IPS DF 6.9 (cell line): Measurements from ENCODE around the gene ZDHHC8.

ENCODE experiments used
- DNase-seq: peaks from one replicate; pipeline ENCODE4 v3.0.0-alpha.2; 2013; ENCODE audit warnings: low read depth, low spot score
- H3K27ac ChIP-seq: one replicate; pipeline ENCODE4 v1.5.1; 2013; ENCODE audit warnings: low read length, control low read depth
- H3K27me3 ChIP-seq: 2 replicates; pipeline ENCODE4 v1.6.1; 2013; ENCODE audit warnings: mild to moderate bottlenecking, low read length; ENCODE audit not compliant: control insufficient read depth, insufficient read depth
- H3K36me3 ChIP-seq: 2 replicates; pipeline ENCODE4 v1.6.1; 2013; ENCODE audit warnings: low read length; ENCODE audit not compliant: control insufficient read depth, insufficient read depth
- H3K4me1 ChIP-seq: 2 replicates; pipeline ENCODE4 v1.6.1; 2013; ENCODE audit warnings: low read length; ENCODE audit not compliant: control insufficient read depth, insufficient read depth
- H3K4me3 ChIP-seq: 2 replicates; pipeline ENCODE4 v1.5.1; 2013; ENCODE audit warnings: mild to moderate bottlenecking, low read length
- H3K9me3 ChIP-seq: 2 replicates; pipeline ENCODE4 v1.6.1; 2013; ENCODE audit warnings: low read length, inconsistent platforms; ENCODE audit not compliant: control insufficient read depth, insufficient read depth
- WGBS: extraction: QIAGEN DNeasy Blood & Tissue Kit; methylation state at CpG from one replicate; pipeline ENCODE4 v1.1.7; 2013; ENCODE audit warnings: mixed read lengths, missing lambda C conversion rate; ENCODE audit not compliant: insufficient read length, insufficient coverage; 5-methylcytosine and 5-hydroxymethylcytosine counted together

The ZDHHC8 gene

DNA sequence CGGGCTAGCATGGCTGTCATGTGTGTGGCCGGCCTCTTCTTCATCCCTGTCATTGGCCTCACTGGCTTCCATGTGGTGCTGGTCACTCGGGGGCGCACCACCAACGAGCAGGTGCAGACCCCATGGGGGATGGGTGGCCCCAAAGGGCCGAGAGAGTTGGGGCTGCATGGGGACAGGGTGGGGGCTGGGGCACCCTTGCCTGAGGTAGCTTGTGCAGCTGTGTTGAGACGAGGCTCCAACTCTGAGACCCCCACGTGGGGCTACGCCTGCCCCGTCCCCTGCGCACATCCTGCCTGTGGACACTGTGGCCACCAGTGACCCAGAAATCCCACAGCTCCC, 8.5 kb downstream of the ZDHHC8 start:
- Histone ChIP-seq H3K4me1 (no peaks in the 10 kb centered on the region), H3K4me3 (no peak overlapping the region), H3K9me3 (no peaks in the 10 kb centered on the region), H3K27ac (no peak overlapping the region), H3K27me3 (no peaks in the 10 kb centered on the region), H3K36me3 (peaks cover 11% of the 10 kb centered on the region)
- DNase-seq, result no peak
- WGBS, result no CpG with 5 or more reads among the region's 11 CpGs

DNA sequence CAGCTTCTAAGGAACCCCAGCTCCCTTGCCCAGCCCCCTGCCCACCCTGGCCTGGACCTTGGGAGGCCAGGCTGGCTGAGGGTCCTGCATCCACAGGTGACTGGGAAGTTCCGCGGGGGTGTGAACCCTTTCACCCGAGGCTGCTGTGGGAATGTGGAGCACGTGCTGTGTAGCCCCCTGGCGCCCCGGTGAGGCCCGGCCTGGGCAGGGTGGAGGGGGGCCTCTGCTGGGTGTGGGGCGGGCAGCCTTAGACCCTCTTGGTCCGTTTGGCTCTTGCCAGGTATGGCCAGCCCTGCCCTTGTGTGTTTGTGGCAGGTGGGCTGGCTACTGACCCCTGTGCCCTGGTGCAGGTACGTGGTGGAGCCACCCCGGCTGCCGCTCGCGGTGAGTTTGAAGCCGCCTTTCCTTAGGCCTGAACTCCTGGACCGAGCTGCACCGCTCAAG, 8.9 kb downstream of the ZDHHC8 start:
- no CpG with 5 or more reads among the region's 17 CpGs for WGBS

DNA sequence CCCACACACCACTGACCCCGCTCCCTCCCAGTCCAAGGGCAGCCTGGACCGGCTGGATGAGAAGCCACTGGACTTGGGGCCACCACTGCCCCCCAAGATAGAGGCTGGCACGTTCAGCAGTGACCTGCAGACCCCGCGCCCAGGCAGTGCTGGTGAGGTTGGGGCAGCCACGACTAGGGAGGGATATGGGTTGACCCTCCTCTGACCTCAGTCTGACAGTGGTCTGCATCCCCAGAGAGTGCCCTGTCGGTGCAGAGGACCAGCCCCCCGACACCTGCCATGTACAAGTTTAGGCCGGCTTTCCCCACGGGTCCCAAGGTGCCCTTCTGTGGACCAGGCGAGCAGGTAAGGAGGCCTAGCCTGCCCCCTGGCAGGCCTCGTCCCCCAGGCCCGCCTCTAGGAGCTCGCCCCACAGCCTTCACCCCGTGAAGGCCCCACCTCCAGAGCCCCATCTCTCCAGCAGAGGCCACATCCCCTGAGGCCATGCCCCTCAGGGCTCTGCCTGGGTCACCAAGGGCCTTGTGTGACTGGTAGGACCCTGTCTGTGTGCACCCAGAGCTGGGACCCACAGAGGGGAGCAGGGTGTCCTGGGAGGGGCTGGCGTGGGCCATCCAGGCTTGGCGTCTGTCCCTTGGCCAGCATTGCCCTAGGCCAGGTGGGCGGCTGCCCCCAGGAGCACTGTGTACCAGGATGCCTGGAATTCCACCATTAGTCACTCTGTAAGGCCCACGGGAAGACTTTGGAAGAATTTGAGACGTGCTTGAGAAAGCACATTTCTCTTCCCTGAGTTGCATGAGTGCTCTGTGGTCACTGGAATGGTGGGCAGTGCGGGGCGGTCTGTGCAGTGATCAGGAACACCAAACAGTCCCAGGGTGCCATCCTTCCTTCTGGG, 9.8 kb downstream of the ZDHHC8 start:
- Histone ChIP-seq H3K4me3 (no peak overlapping the region), H3K27ac (no peak overlapping the region), H3K4me1 (no peaks in the 10 kb centered on the region), H3K9me3 (no peaks in the 10 kb centered on the region), H3K36me3 (peaks cover 11% of the 10 kb centered on the region), H3K27me3 (no peaks in the 10 kb centered on the region)
- whole genome bisulfite sequencing, result no CpG with 5 or more reads among the region's 22 CpGs
- DNase-seq, result no peak

More for the DNA sequence above, 8.9 kb downstream of the ZDHHC8 start:
- H3K4me1 ChIP-seq, result no peaks in the 10 kb centered on the region
- H3K9me3 ChIP-seq, result no peaks in the 10 kb centered on the region
- no peak for DNase-seq
- H3K27ac ChIP-seq, result no peak overlapping the region
- peaks cover 11% of the 10 kb centered on the region for H3K36me3 ChIP-seq
- no peaks in the 10 kb centered on the region for H3K27me3 ChIP-seq
- H3K4me3 ChIP-seq, result no peak overlapping the region

DNA sequence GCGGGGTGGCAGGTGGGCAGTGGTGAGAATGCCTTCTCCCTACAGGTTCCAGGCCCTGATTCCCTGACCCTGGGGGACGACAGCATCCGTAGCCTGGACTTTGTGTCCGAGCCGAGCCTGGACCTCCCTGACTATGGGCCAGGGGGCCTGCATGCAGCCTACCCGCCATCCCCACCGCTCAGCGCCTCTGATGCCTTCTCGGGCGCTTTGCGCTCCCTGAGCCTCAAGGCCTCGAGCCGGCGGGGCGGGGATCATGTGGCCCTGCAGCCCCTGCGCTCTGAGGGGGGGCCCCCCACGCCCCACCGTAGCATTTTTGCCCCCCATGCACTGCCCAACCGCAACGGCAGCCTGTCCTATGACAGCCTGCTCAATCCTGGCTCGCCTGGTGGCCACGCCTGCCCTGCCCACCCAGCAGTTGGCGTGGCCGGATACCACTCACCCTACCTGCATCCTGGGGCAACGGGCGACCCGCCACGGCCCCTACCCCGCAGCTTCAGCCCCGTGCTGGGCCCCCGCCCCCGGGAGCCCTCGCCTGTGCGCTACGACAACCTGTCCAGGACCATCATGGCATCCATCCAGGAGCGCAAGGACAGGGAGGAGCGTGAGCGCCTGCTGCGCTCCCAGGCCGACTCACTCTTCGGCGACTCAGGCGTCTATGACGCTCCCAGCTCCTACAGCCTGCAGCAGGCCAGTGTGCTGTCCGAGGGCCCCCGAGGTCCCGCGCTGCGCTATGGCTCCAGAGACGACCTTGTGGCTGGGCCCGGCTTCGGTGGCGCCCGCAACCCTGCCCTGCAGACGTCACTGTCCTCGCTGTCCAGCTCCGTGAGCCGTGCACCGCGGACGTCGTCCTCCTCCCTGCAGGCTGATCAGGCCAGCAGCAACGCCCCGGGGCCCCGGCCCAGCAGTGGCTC, 11.4 kb downstream of the ZDHHC8 start:
- H3K27ac ChIP-seq, result no peak overlapping the region
- WGBS, result no CpG with 5 or more reads among the region's 65 CpGs

DNA sequence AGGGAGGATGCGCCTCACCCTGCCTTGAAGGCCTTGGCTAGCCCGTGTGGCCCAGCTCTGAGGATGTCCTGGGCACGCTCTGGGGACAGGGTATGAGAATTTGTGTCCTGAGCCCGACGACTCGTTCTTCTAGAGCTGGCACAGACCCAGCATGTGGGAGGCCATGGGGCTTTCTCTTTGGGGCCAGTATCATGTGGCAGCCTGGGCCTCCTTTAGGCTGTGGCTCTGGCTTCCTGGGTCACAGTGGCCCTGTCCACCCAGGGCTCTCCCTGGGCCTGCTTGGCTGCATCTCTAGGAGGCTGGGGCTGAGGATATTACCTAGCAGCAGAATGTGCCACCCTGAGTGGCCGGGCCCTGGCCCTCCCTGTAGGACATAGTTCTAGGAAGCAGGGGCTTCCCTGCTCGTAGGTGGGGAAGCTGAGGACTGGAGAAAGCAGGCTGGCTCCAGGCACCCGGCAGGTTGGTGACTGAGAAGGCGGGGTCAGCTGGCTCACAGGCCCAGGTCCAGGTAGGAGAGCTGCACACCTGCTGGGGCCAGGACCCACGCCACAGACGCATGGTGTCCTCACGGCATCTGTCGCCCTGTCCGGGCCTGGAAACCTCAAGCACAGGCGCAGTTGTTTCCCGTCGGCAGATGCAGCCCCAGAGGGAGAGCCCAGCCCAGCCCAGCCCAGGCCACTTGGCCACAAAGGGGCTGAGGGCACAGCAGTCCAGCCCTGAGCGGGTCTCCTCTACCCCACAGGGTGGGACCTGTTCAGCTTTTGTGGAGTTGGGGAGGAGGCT, 12.5 kb downstream of the ZDHHC8 start:
- no peak for DNase-seq
- no peaks in the 10 kb centered on the region; the same call in 1 of the 2 replicates for H3K4me1 ChIP-seq
- H3K27me3 ChIP-seq, result no peaks in the 10 kb centered on the region
- no peak overlapping the region for H3K4me3 ChIP-seq
- H3K27ac ChIP-seq, result no peak overlapping the region
- peaks cover 11% of the 10 kb centered on the region for H3K36me3 ChIP-seq
- WGBS, result no CpG with 5 or more reads among the region's 19 CpGs
- H3K9me3 ChIP-seq, result no peaks in the 10 kb centered on the region

More for the DNA sequence above, 11.4 kb downstream of the ZDHHC8 start:
- Histone ChIP-seq H3K4me3 (no peak overlapping the region), H3K27me3 (no peaks in the 10 kb centered on the region), H3K36me3 (peaks cover 11% of the 10 kb centered on the region), H3K4me1 (no peaks in the 10 kb centered on the region; the same call in 1 of the 2 replicates), H3K9me3 (no peaks in the 10 kb centered on the region)
- DNase-seq, result no peak

DNA sequence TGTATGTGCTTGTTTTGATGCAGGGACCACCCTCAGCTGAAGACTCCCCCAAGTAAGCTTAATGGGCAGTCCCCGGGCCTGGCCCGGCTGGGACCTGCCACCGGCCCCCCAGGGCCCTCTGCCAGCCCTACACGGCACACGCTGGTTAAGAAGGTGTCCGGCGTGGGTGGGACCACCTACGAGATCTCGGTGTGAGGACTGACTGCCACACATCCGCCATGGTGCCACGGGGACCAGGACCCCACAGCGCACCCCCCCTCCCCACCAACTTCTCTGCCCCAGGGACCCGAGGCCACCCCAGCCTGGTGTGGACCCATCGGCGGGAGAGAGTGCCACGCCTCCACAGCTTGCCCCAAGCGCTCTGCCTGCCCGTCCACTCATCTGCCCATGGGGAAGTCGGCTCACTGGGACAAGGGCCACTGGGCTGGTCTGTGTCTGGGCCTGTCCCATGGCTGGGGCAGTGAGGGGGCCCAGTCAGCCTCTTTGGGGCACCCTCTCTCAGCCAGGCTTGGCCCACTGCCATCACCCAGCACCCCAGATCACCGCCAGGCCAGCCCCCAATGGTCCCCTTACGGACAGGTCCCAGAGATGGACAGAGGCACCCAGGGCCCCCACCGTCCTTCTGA, 13.7 kb downstream of the ZDHHC8 start:
- no peak for DNase-seq
- H3K9me3 ChIP-seq, result no peaks in the 10 kb centered on the region
- WGBS, result no CpG with 5 or more reads among the region's 22 CpGs
- no peak overlapping the region for H3K27ac ChIP-seq
- H3K36me3 ChIP-seq, result peaks cover 6% of the 10 kb centered on the region; the same call in 1 of the 2 replicates
- H3K4me1 ChIP-seq, result no peaks in the 10 kb centered on the region; the same call in 1 of the 2 replicates
- H3K4me3 ChIP-seq, result no peak overlapping the region
- H3K27me3 ChIP-seq, result no peaks in the 10 kb centered on the region

DNA sequence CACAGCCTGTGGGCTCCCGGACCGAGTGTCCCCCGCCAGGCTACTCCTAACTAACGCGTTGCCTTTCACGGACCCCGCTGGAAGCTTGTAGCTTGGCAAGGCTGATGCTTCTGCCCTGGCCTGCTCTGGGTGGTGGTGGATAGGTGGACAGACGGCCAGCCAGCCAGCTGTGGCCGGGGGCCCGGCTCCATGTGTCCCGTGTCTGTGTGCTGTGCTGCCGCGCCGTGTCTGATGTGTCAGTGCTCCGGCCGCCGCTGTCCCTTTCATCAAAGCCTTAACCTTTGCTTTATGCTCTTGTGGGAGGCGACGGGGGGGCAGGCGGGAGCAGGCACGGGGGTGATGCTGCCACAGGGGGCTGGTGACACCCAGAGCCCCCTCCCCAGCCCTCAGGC, 14.2 kb downstream of the ZDHHC8 start:
- Histone ChIP-seq H3K4me1 (no peaks in the 10 kb centered on the region; the same call in 1 of the 2 replicates), H3K27ac (no peak overlapping the region), H3K4me3 (no peak overlapping the region), H3K27me3 (no peaks in the 10 kb centered on the region), H3K9me3 (no peaks in the 10 kb centered on the region), H3K36me3 (peaks cover 6% of the 10 kb centered on the region; the same call in 1 of the 2 replicates)
- no CpG with 5 or more reads among the region's 21 CpGs for WGBS
- DNase-seq, result no peak

DNA sequence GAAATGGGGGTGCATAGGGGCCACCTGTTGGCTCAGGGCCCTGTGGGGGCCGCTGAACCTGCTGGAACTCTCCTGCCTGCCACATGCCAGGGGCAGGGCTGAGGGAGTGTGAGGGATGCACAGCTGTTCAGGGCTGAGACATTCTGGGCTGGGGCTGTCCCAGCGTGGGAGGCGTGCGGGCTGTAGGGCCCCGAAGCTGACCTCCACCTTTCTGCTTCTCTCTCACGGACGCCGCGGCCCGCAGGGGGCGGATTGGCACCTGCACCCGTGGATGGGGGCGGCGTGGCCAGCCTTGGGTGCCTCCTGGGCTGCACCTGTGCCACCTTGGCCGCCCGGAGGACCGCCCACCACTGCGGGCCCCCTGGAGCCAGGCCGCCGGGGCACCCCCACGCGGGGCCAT, 15.2 kb downstream of the ZDHHC8 start:
- Histone ChIP-seq H3K27me3 (no peaks in the 10 kb centered on the region), H3K36me3 (peaks cover 2% of the 10 kb centered on the region; the same call in 1 of the 2 replicates), H3K27ac (no peak overlapping the region), H3K4me3 (no peak overlapping the region), H3K4me1 (no peaks in the 10 kb centered on the region; the same call in 1 of the 2 replicates), H3K9me3 (no peaks in the 10 kb centered on the region)
- DNase-seq, result no peak
- WGBS, result no CpG with 5 or more reads among the region's 22 CpGs

DNA sequence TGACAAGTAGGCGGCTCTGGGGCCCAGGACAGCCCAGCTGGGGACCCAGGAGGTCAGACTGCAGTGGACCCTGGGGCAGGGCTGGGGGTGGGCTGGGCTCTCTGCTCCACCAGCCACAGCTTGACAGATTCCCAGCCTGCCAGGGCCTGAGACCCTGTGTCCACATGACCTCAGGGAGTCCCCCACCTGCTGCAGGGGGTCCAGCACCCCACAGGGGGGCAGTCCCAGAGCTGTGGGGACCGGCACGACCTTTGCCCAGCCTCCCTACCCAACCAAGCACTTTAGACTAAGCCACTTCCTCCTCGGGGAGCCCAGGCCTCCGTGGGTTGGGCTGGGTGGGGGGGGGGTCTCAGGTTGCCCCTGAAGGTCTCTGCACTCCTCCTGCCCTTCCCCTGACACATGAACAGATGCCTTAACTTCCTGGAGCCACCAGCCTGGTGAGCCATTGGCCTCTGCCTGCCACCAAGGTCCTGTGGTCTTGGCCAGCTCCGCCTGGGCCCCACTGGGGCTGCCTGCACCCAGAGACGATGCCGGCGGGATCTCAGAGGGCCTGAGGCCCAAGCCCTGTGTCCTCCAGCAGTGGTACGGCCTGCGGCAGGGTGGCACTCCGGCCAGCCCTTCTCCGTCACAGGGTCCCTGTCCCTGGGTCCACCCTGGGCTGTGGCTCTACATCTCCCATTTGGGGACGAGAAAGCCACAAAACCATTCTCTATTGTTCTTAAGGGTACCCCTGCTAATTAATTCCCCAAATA, 15.8 kb downstream of the ZDHHC8 start:
- H3K4me1 ChIP-seq, result no peaks in the 10 kb centered on the region; the same call in 1 of the 2 replicates
- WGBS, result no CpG with 5 or more reads among the region's 14 CpGs
- no peak for DNase-seq
- no peaks in the 10 kb centered on the region for H3K36me3 ChIP-seq
- H3K27ac ChIP-seq, result no peak overlapping the region
- H3K27me3 ChIP-seq, result no peaks in the 10 kb centered on the region
- H3K9me3 ChIP-seq, result no peaks in the 10 kb centered on the region
- no peak overlapping the region for H3K4me3 ChIP-seq
